SK-N-SH (cell line): ENCODE data around the gene PDE4B. TPM values are rescaled to one million over a fixed set of nuclear protein-coding genes. Genes with fewer than 3 reads are reported as not detected.

ENCODE experiments used
- CTCF ChIA-PET: fragments of 300-600, 350-600 bp; formaldehyde crosslinking; extraction: SDS; loops from one replicate; lab custom pipeline; 2021; lab: Yijun Ruan, JAX
- POLR2A ChIA-PET: fragments of 350-600 bp; sonication (Branson Sonifier 250); formaldehyde crosslinking; extraction: SDS; loops from one replicate; lab custom pipeline; 2020; ENCODE audit warnings: antibody characterized with exemption, inconsistent platforms; lab: Yijun Ruan, JAX
- DNase-seq: peaks from one replicate; pipeline ENCODE4 v3.0.0; 2012
- H2AFZ ChIP-seq: fragments of 200-600 bp; sonication (generic); 2 replicates; pipeline ENCODE4 v1.8.1; 2016; ENCODE audit warnings: antibody characterized with exemption, mild to moderate bottlenecking, low read depth
- H3F3A ChIP-seq: fragments of 200-600 bp; sonication (generic); replicated peaks from 2 replicates; pipeline ENCODE3; 2016; ENCODE audit warnings: antibody characterized with exemption, mild to moderate bottlenecking; ENCODE audit not compliant: insufficient read depth
- H3K27ac ChIP-seq, 2 experiments: fragments of 200-500 bp in 1 of 2; fragments of 200-600 bp in 1 of 2; sonication (Bioruptor generic) in 1 of 2; sonication (generic), shearing (Covaris generic) in 1 of 2; 2 replicates each; pipeline versions ENCODE4 v1.5.1 to v1.6.1; 2014 to 2016; ENCODE audit warnings: low read depth in 2 of 2, inconsistent platforms in 1 of 2, low read length in 1 of 2, mild to moderate bottlenecking in 1 of 2, mixed read lengths in 1 of 2
- H3K27me3 ChIP-seq: fragments of 200-600 bp; sonication (generic), shearing (Covaris generic); 2 replicates; pipeline ENCODE4 v1.6.1; 2016; ENCODE audit warnings: mixed run types; ENCODE audit not compliant: insufficient read depth
- H3K36me3 ChIP-seq, 2 experiments: fragments of 200-500 bp in 1 of 2; fragments of 200-600 bp in 1 of 2; sonication (Bioruptor generic) in 1 of 2; sonication (generic) in 1 of 2; replicated peaks in 1 of 2; 2 replicates each; pipeline versions ENCODE3 to v1.5.1; 2014 to 2016; ENCODE audit warnings: low read length in 1 of 2, mild to moderate bottlenecking in 1 of 2; ENCODE audit not compliant: insufficient read depth in 2 of 2, control insufficient read depth in 1 of 2
- H3K4me1 ChIP-seq, 2 experiments: fragments of 200-500 bp in 1 of 2; fragments of 200-600 bp in 1 of 2; sonication (Bioruptor generic) in 1 of 2; sonication (generic), shearing (Covaris generic) in 1 of 2; 2 replicates each; pipeline versions ENCODE4 v1.5.1 to v1.6.1; 2014 to 2016; ENCODE audit warnings: low read depth in 1 of 2, low read length in 1 of 2, mixed run types in 1 of 2; ENCODE audit not compliant: insufficient read depth in 2 of 2, control insufficient read depth in 1 of 2
- H3K4me2 ChIP-seq: fragments of 200-600 bp; sonication (generic), shearing (Covaris generic); 2 replicates; pipeline ENCODE4 v1.6.1; 2017; ENCODE audit warnings: mixed run types
- H3K4me3 ChIP-seq, 2 experiments: fragments of 200-500 bp in 1 of 2; fragments of 200-600 bp in 1 of 2; sonication (Bioruptor generic) in 1 of 2; sonication (generic), shearing (Covaris generic) in 1 of 2; 2 replicates each; pipeline versions ENCODE4 v1.5.1 to v1.8.1; 2014 to 2016; ENCODE audit warnings: low read depth in 2 of 2, inconsistent platforms in 1 of 2, low read length in 1 of 2, mild to moderate bottlenecking in 1 of 2, mixed read lengths in 1 of 2, moderate library complexity in 1 of 2
- H3K79me2 ChIP-seq: fragments of 200-600 bp; sonication (generic); 2 replicates; pipeline ENCODE4 v1.8.1; 2017; ENCODE audit warnings: mild to moderate bottlenecking; ENCODE audit not compliant: insufficient read depth
- H3K9ac ChIP-seq: fragments of 200-600 bp; sonication (generic); 2 replicates; pipeline ENCODE4 v1.6.1; 2017; ENCODE audit warnings: mixed run types
- H3K9me2 ChIP-seq: fragments of 200-600 bp; sonication (generic); 2 replicates; pipeline ENCODE4 v1.6.1; 2017; ENCODE audit warnings: mixed run types
- H3K9me3 ChIP-seq: fragments of 200-600 bp; sonication (generic); 2 replicates; pipeline ENCODE4 v1.6.1; 2017; ENCODE audit warnings: mixed run types, mild to moderate bottlenecking, moderate library complexity
- H4K20me1 ChIP-seq: fragments of 200-600 bp; sonication (generic); 2 replicates; pipeline ENCODE4 v1.6.1; 2017; ENCODE audit warnings: mild to moderate bottlenecking, mixed run types; ENCODE audit not compliant: insufficient read depth
- CTCF ChIP-seq: fragments of 200-600 bp; sonication (generic); IDR thresholded peaks from 2 replicates; pipeline ENCODE4 v1.6.1; 2017; ENCODE audit warnings: antibody characterized with exemption, mild to moderate bottlenecking, moderate library complexity
- ELF1 ChIP-seq: IDR thresholded peaks from 2 replicates; pipeline ENCODE4 v1.4.0; 2012
- EP300 ChIP-seq, 2 experiments: IDR thresholded peaks; 2 replicates each; pipeline versions ENCODE4 v1.4.0 to v1.6.1; 2012; ENCODE audit warnings: borderline replicate concordance in 1 of 2, low read depth in 1 of 2, low read length in 1 of 2
- EZH2phosphoT487 ChIP-seq: fragments of 200-600 bp; sonication (generic); IDR thresholded peaks from 2 replicates; pipeline ENCODE4 v1.6.1; 2017; ENCODE audit warnings: low read depth, mixed run types, mild to moderate bottlenecking, antibody characterized with exemption, moderate library complexity, borderline replicate concordance
- FOSL2 ChIP-seq: IDR thresholded peaks from 2 replicates; pipeline ENCODE4 v1.4.0; 2012; ENCODE audit warnings: low read depth, mild to moderate bottlenecking, moderate library complexity, borderline replicate concordance
- IRF3 ChIP-seq: fragments of 150-350 bp; IDR thresholded peaks from 2 replicates; pipeline ENCODE4 v1.6.1; 2016; ENCODE audit warnings: mild to moderate bottlenecking, low read depth, low read length
- MEF2A ChIP-seq: IDR thresholded peaks from 2 replicates; pipeline ENCODE4 v1.4.0; 2012; ENCODE audit warnings: low read depth, borderline replicate concordance
- MXI1 ChIP-seq: IDR thresholded peaks from 2 replicates; pipeline ENCODE4 v1.6.1; 2012; ENCODE audit warnings: mild to moderate bottlenecking, low read depth, low read length, improper control_type of control experiment
- NRF1 ChIP-seq: IDR thresholded peaks from 2 replicates; pipeline ENCODE4 v1.6.1; 2012; ENCODE audit warnings: low read depth, mild to moderate bottlenecking, low read length
- POLR2AphosphoS5 ChIP-seq: IDR thresholded peaks from 2 replicates; pipeline ENCODE4 v1.6.1; 2012; ENCODE audit warnings: low read depth, low read length
- RAD21 ChIP-seq: IDR thresholded peaks from 2 replicates; pipeline ENCODE4 v1.6.1; 2012; ENCODE audit warnings: mild to moderate bottlenecking, low read length
- RCOR1 ChIP-seq: fragments of 150-350 bp; IDR thresholded peaks from 2 replicates; pipeline ENCODE4 v1.6.1; 2017; ENCODE audit warnings: antibody characterized with exemption, low read length
- REST ChIP-seq: IDR thresholded peaks from 2 replicates; pipeline ENCODE4 v1.6.1; 2012; ENCODE audit warnings: mild to moderate bottlenecking, low read depth, low read length, moderate library complexity
- RFX5 ChIP-seq: IDR thresholded peaks from 2 replicates; pipeline ENCODE4 v1.6.1; 2012; ENCODE audit warnings: mild to moderate bottlenecking, improper control_type of control experiment, low read length
- RXRA ChIP-seq: IDR thresholded peaks from 2 replicates; pipeline ENCODE4 v1.4.0; 2012; ENCODE audit warnings: low read depth, mild to moderate bottlenecking, borderline replicate concordance
- SIN3A ChIP-seq: IDR thresholded peaks from 2 replicates; pipeline ENCODE4 v1.6.1; 2012; ENCODE audit warnings: low read depth, mild to moderate bottlenecking, low read length, moderate library complexity, borderline replicate concordance
- SMC3 ChIP-seq: IDR thresholded peaks from 2 replicates; pipeline ENCODE4 v1.6.1; 2012; ENCODE audit warnings: low read depth, low read length, improper control_type of control experiment
- TAF1 ChIP-seq: IDR thresholded peaks from 2 replicates; pipeline ENCODE4 v1.6.1; 2012; ENCODE audit warnings: low read depth, mild to moderate bottlenecking, low read length, moderate library complexity, borderline replicate concordance
- TCF12 ChIP-seq: IDR thresholded peaks from 2 replicates; pipeline ENCODE4 v1.4.0; 2012
- TEAD4 ChIP-seq: IDR thresholded peaks from 2 replicates; pipeline ENCODE4 v1.4.0; 2012; ENCODE audit warnings: mild to moderate bottlenecking, borderline replicate concordance; ENCODE audit not compliant: insufficient read depth
- USF1 ChIP-seq: IDR thresholded peaks from 2 replicates; pipeline ENCODE4 v1.4.0; 2012; ENCODE audit warnings: low read depth, borderline replicate concordance
- YY1 ChIP-seq: IDR thresholded peaks from 2 replicates; pipeline ENCODE4 v1.4.0; 2012; ENCODE audit warnings: low read depth, mild to moderate bottlenecking
- ZBTB33 ChIP-seq: IDR thresholded peaks from 2 replicates; pipeline ENCODE4 v1.4.0; 2012; ENCODE audit warnings: low read depth, borderline replicate concordance
- WGBS: methylation state at CpG from one replicate; pipeline ENCODE4 v1.1.6; 2017; ENCODE audit warnings: low lambda C conversion rate; 5-methylcytosine and 5-hydroxymethylcytosine counted together
- polyA plus RNA-seq, 3 experiments: library from polyadenylated mRNA; depleted of rRNA; stranded (reverse); fragments of >200 nt; gene quantifications; 2 replicates each; pipeline ENCODE4 v1.2.3, GENCODE V29; 2012

PDE4B gene
- polyA plus RNA-seq, 1 of the 3 experiments (the other 2 are of a cell fraction), result 1.9 TPM

- Histone ChIP-seq H3K4me1 (peaks cover 0 to 8% of the 10 kb centered on the region in 2 experiments; a peak in 2 of 4 replicates), H3K27ac (peak overlapping the region; percentile 54 to 82), H3K9me3 (no peaks in the 10 kb centered on the region), H3K4me3 (no peak overlapping the region), H3K27me3 (no peaks in the 10 kb centered on the region), H2AFZ (no peak overlapping the region), H4K20me1 (no peaks in the 10 kb centered on the region), H3K9ac (no peak overlapping the region), H3K4me2 (no peak overlapping the region), H3K36me3 (no peaks in the 10 kb centered on the region), H3F3A (peaks cover 9% of the 10 kb centered on the region), H3K79me2 (no peaks in the 10 kb centered on the region), H3K9me2 (no peaks in the 10 kb centered on the region)
- DNase-seq, result no peak
- ChIA-PET POLR2A (no interaction called here), CTCF (interaction anchor here (0.6 to 8.9 kb wide), 7 partner anchors 10 to 252 kb away, joined by 3 to 56 read pairs (median 3); no protein-coding TSS in a partner anchor)
- WGBS, result 48% methylated on average over 5 of the region's 5 CpGs
- TF ChIP-seq FOSL2, result no peak
- no peak for TF ChIP-seq CTCF
- no peak for TF ChIP-seq TEAD4
- no peak for TF ChIP-seq RXRA
- TF ChIP-seq TAF1, result no peak
- TF ChIP-seq SMC3, result no peak
- 0 out of 2 replicates have a peak, but pooled peaks have one; percentile 14 for TF ChIP-seq RAD21
- TF ChIP-seq SIN3A, result no peak
- TF ChIP-seq REST, result no peak
- TF ChIP-seq YY1, result no peak
- 0 out of 2 replicates have a peak, but pooled peaks have one; percentile 30 for TF ChIP-seq MEF2A
- TF ChIP-seq IRF3, result no peak
- no peak for TF ChIP-seq POLR2AphosphoS5
- no peak for TF ChIP-seq EZH2phosphoT487
- TF ChIP-seq RFX5, result no peak
- TF ChIP-seq ZBTB33, result no peak
- TF ChIP-seq EP300 (IDR thresholded peaks at IDR 0.05; ENCODE audit: borderline replicate concordance in 1 of 2, low read depth in 1 of 2, low read length in 1 of 2), result peak in 1 of 2 experiments; percentile 50; a peak in 1 of 4 replicates
- no peak for TF ChIP-seq MXI1
- no peak for TF ChIP-seq RCOR1
- 0 out of 2 replicates have a peak, but pooled peaks have one; percentile 4 for TF ChIP-seq TCF12
- TF ChIP-seq ELF1, result no peak
- no peak for TF ChIP-seq USF1
- no peak for TF ChIP-seq NRF1
These were observed 439.2 kb downstream of the PDE4B start for GRCh38 chr1:66231681-66232463.
